Measurements from ENCODE around the gene TRIOBP.
A peak's percentile ranks its signal among the peaks of the same experiment; 100 is the strongest.
"Not testable (repeated sequence)": the region's sequence is repeated elsewhere in the genome, so short reads cannot be mapped to it uniquely, and the experiment has no call there.

TRIOBP gene

GRCh38 chr22:37696260-37696656 is 590 bp upstream of the TRIOBP start:
- Histone ChIP-seq H3K4me1 (ENCODE audit: control insufficient read depth in 2 of 2, insufficient read depth in 2 of 2, low read length in 2 of 2) (peaks cover 9 to 14% of the 10 kb centered on the region in 2 donors), H3K4me3 (ENCODE audit: low read length in 2 of 2) (peak overlapping the region; percentile 29 to 57), H3K36me3 (ENCODE audit: control insufficient read depth in 2 of 2, insufficient read depth in 2 of 2, low read length in 2 of 2) (peaks cover 18 to 28% of the 10 kb centered on the region in 2 donors)
- H3K9ac ChIP-seq (ENCODE audit: low read depth in 1 of 2, low read length in 2 of 2); H3K27ac ChIP-seq (ENCODE audit: low read depth in 2 of 2, low read length in 2 of 2); H3K27me3 ChIP-seq (ENCODE audit: control insufficient read depth in 2 of 2, insufficient read depth in 2 of 2, low read length in 2 of 2); H3K9me3 ChIP-seq (ENCODE audit: control insufficient read depth in 2 of 2, low read length in 2 of 2): not testable (repeated sequence)

GRCh38 chr22:37697538-37697835 is 639 bp downstream of the TRIOBP start:
- Histone ChIP-seq H3K9me3 (ENCODE audit: control insufficient read depth in 2 of 2, low read length in 2 of 2) (no peaks in the 10 kb centered on the region), H3K9ac (ENCODE audit: low read depth in 1 of 2, low read length in 2 of 2) (no peak overlapping the region), H3K4me3 (ENCODE audit: low read length in 2 of 2) (no peak overlapping the region), H3K4me1 (ENCODE audit: control insufficient read depth in 2 of 2, insufficient read depth in 2 of 2, low read length in 2 of 2) (peaks cover 9 to 14% of the 10 kb centered on the region in 2 donors), H3K36me3 (ENCODE audit: control insufficient read depth in 2 of 2, insufficient read depth in 2 of 2, low read length in 2 of 2) (peaks cover 10 to 17% of the 10 kb centered on the region in 2 donors), H3K27me3 (ENCODE audit: control insufficient read depth in 2 of 2, insufficient read depth in 2 of 2, low read length in 2 of 2) (no peaks in the 10 kb centered on the region), H3K27ac (ENCODE audit: low read depth in 2 of 2, low read length in 2 of 2) (no peak overlapping the region)

DNA sequence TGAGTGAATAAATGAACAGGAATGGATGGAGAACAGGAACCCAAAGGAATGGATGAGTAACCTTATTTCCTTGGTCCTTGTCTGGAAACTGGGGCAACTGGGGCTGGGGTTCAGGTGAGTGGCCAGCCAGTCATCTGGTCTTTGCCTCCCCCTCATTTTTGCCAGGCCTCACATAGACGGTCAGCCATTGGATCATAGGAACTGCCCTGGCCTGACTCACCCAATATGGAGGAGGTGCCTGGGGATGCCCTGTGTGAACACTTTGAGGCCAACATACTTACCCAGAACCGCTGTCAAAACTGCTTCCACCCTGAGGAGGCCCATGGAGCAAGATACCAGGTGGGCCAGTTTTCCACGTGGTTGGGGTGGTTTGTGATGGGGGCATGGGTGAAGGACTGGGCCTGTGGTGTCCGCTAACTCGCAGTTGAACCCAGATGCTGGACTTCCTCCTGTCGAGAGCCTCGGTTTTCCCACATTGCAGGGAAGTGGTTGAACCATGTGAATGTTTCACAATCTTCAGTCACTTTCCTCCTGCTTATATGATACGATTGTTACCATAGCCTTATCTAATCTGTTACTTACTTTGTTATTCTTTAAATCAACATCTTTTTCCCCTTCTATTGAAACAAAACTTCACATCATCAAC is 4.4 kb downstream of the TRIOBP start:
- Histone ChIP-seq H3K36me3 (ENCODE audit: control insufficient read depth in 2 of 2, insufficient read depth in 2 of 2, low read length in 2 of 2) (no peaks in the 10 kb centered on the region), H3K27me3 (ENCODE audit: control insufficient read depth in 2 of 2, insufficient read depth in 2 of 2, low read length in 2 of 2) (no peaks in the 10 kb centered on the region), H3K9ac (ENCODE audit: low read depth in 1 of 2, low read length in 2 of 2) (no peak overlapping the region), H3K4me1 (ENCODE audit: control insufficient read depth in 2 of 2, insufficient read depth in 2 of 2, low read length in 2 of 2) (peaks cover 7 to 8% of the 10 kb centered on the region in 2 donors), H3K27ac (ENCODE audit: low read depth in 2 of 2, low read length in 2 of 2) (no peak overlapping the region), H3K9me3 (ENCODE audit: control insufficient read depth in 2 of 2, low read length in 2 of 2) (no peaks in the 10 kb centered on the region), H3K4me3 (ENCODE audit: low read length in 2 of 2) (no peak overlapping the region)

DNA sequence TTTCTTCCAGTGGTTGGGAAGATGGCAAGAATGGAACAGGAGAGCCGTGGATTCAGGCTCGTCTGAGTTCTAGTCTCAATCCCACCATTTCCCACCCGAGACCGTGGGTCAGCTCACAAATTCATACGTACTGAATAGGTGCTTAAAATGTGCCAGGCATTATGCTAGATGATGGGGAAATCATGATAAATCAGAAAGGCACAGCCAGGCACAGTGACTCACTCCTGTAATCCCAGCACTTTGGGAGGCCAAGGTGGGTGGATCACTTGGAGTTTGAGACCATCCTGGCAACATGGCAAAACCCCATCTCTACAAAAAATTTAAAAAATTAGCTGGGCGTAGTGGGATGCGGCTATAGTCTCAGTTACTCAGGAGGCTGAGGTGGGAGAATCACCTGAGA is 7.1 kb downstream of the TRIOBP start:
- Histone ChIP-seq H3K9ac (ENCODE audit: low read depth in 1 of 2, low read length in 2 of 2) (no peak overlapping the region), H3K4me1 (ENCODE audit: control insufficient read depth in 2 of 2, insufficient read depth in 2 of 2, low read length in 2 of 2) (no peaks in the 10 kb centered on the region), H3K4me3 (ENCODE audit: low read length in 2 of 2) (no peak overlapping the region), H3K27ac (ENCODE audit: low read depth in 2 of 2, low read length in 2 of 2) (no peak overlapping the region), H3K27me3 (ENCODE audit: control insufficient read depth in 2 of 2, insufficient read depth in 2 of 2, low read length in 2 of 2) (no peaks in the 10 kb centered on the region), H3K9me3 (ENCODE audit: control insufficient read depth in 2 of 2, low read length in 2 of 2) (no peaks in the 10 kb centered on the region), H3K36me3 (ENCODE audit: control insufficient read depth in 2 of 2, insufficient read depth in 2 of 2, low read length in 2 of 2) (no peaks in the 10 kb centered on the region)

DNA sequence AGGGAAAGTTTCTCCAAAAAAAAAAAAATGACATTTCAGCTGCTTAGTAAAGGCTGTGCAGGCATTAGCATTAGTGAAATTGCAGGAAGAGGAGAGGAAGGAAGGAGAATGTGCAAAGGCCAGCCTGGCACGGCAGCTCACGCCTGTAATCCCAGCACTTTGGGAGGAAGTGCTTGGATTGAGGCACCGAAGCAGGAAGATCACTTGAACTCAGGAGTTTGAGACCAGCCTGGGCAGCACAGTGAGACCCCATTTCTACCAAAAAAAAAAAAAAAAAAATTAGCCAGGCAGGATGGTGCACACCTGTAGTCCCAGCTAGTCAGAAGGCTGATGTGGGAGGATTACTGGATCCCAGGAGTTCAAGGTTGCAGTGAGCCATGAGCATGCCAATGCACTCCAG is 7.8 kb downstream of the TRIOBP start:
- no peaks in the 10 kb centered on the region for H3K9me3 ChIP-seq (ENCODE audit: control insufficient read depth in 2 of 2, low read length in 2 of 2)
- H3K27ac ChIP-seq (ENCODE audit: low read depth in 2 of 2, low read length in 2 of 2): no peak overlapping the region
- H3K36me3 ChIP-seq (ENCODE audit: control insufficient read depth in 2 of 2, insufficient read depth in 2 of 2, low read length in 2 of 2): no peaks in the 10 kb centered on the region
- no peaks in the 10 kb centered on the region for H3K27me3 ChIP-seq (ENCODE audit: control insufficient read depth in 2 of 2, insufficient read depth in 2 of 2, low read length in 2 of 2)
- no peak overlapping the region for H3K9ac ChIP-seq (ENCODE audit: low read depth in 1 of 2, low read length in 2 of 2)
- H3K4me3 ChIP-seq (ENCODE audit: low read length in 2 of 2): no peak overlapping the region
- no peaks in the 10 kb centered on the region for H3K4me1 ChIP-seq (ENCODE audit: control insufficient read depth in 2 of 2, insufficient read depth in 2 of 2, low read length in 2 of 2)

DNA sequence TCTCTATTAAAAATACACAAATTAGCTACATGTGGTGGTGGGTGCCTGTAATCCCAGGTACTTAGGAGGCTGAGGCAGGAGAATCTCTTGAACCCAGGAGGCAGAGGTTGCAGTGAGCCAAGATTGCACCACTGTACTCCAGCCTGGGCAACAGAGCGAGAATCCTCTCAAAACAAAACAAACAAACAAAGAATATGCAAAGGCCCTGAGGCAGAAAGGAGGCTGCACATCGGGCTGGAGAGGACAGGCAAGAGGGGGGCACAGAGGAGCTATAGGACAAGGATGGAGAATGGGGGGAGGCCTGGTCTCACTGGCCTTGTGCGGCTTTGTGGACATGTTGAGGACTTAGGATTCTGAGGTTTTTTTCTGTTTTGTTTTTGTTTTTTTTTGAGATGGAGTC is 8.4 kb downstream of the TRIOBP start:
- Histone ChIP-seq H3K4me3 (ENCODE audit: low read length in 2 of 2) (no peak overlapping the region), H3K4me1 (ENCODE audit: control insufficient read depth in 2 of 2, insufficient read depth in 2 of 2, low read length in 2 of 2) (no peaks in the 10 kb centered on the region), H3K9me3 (ENCODE audit: control insufficient read depth in 2 of 2, low read length in 2 of 2) (no peaks in the 10 kb centered on the region), H3K27me3 (ENCODE audit: control insufficient read depth in 2 of 2, insufficient read depth in 2 of 2, low read length in 2 of 2) (no peaks in the 10 kb centered on the region), H3K27ac (ENCODE audit: low read depth in 2 of 2, low read length in 2 of 2) (no peak overlapping the region), H3K36me3 (ENCODE audit: control insufficient read depth in 2 of 2, insufficient read depth in 2 of 2, low read length in 2 of 2) (no peaks in the 10 kb centered on the region), H3K9ac (ENCODE audit: low read depth in 1 of 2, low read length in 2 of 2) (no peak overlapping the region)

GRCh38 chr22:37708580-37709444 is 12.0 kb downstream of the TRIOBP start:
- no peak overlapping the region for H3K9ac ChIP-seq (ENCODE audit: low read depth in 1 of 2, low read length in 2 of 2)
- no peaks in the 10 kb centered on the region for H3K27me3 ChIP-seq (ENCODE audit: control insufficient read depth in 2 of 2, insufficient read depth in 2 of 2, low read length in 2 of 2)
- H3K36me3 ChIP-seq (ENCODE audit: control insufficient read depth in 2 of 2, insufficient read depth in 2 of 2, low read length in 2 of 2): no peaks in the 10 kb centered on the region
- no peaks in the 10 kb centered on the region for H3K9me3 ChIP-seq (ENCODE audit: control insufficient read depth in 2 of 2, low read length in 2 of 2)
- H3K4me3 ChIP-seq (ENCODE audit: low read length in 2 of 2): no peak overlapping the region
- H3K27ac ChIP-seq (ENCODE audit: low read depth in 2 of 2, low read length in 2 of 2): no peak overlapping the region
- H3K4me1 ChIP-seq (ENCODE audit: control insufficient read depth in 2 of 2, insufficient read depth in 2 of 2, low read length in 2 of 2): peaks cover 0 to 6% of the 10 kb centered on the region in 2 donors

- H3K4me1 ChIP-seq (ENCODE audit: control insufficient read depth in 2 of 2, insufficient read depth in 2 of 2, low read length in 2 of 2): peaks cover 0 to 6% of the 10 kb centered on the region in 2 donors
- no peak overlapping the region for H3K9ac ChIP-seq (ENCODE audit: low read depth in 1 of 2, low read length in 2 of 2)
- no peaks in the 10 kb centered on the region for H3K9me3 ChIP-seq (ENCODE audit: control insufficient read depth in 2 of 2, low read length in 2 of 2)
- no peak overlapping the region for H3K4me3 ChIP-seq (ENCODE audit: low read length in 2 of 2)
- H3K27ac ChIP-seq (ENCODE audit: low read depth in 2 of 2, low read length in 2 of 2): no peak overlapping the region
- H3K36me3 ChIP-seq (ENCODE audit: control insufficient read depth in 2 of 2, insufficient read depth in 2 of 2, low read length in 2 of 2): no peaks in the 10 kb centered on the region
- H3K27me3 ChIP-seq (ENCODE audit: control insufficient read depth in 2 of 2, insufficient read depth in 2 of 2, low read length in 2 of 2): no peaks in the 10 kb centered on the region
These were observed 12.6 kb downstream of the TRIOBP start for GRCh38 chr22:37709445-37709765.

DNA sequence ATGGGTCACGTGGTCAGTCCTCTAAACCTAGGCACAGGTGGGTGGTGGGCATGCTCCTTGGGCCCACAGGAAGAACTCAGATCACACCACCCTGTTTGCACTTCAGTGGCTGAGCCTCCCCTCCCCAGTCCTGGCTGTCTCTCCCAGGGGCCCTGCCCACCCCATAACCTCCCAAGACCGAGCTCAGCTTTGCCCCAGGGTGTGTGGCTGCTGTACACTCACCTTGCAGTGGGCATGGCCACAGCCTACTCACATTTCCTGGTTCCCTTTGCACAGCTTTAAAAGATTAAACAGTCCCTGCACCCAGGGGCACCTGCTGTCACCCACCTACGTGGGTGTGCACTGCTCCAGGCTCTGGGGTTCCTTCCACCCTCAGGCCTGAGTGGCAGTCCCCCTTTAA is 13.8 kb downstream of the TRIOBP start:
- Histone ChIP-seq H3K36me3 (ENCODE audit: control insufficient read depth in 2 of 2, insufficient read depth in 2 of 2, low read length in 2 of 2) (no peaks in the 10 kb centered on the region), H3K4me3 (ENCODE audit: low read length in 2 of 2) (no peak overlapping the region), H3K4me1 (ENCODE audit: control insufficient read depth in 2 of 2, insufficient read depth in 2 of 2, low read length in 2 of 2) (peaks cover 0 to 6% of the 10 kb centered on the region in 2 donors), H3K27me3 (ENCODE audit: control insufficient read depth in 2 of 2, insufficient read depth in 2 of 2, low read length in 2 of 2) (no peaks in the 10 kb centered on the region), H3K27ac (ENCODE audit: low read depth in 2 of 2, low read length in 2 of 2) (no peak overlapping the region), H3K9me3 (ENCODE audit: control insufficient read depth in 2 of 2, low read length in 2 of 2) (no peaks in the 10 kb centered on the region), H3K9ac (ENCODE audit: low read depth in 1 of 2, low read length in 2 of 2) (no peak overlapping the region)

- no peak overlapping the region for H3K27ac ChIP-seq (ENCODE audit: low read depth in 2 of 2, low read length in 2 of 2)
These were observed 14.6 kb downstream of the TRIOBP start for GRCh38 chr22:37711490-37711889.

More at GRCh38 chr22:37711490-37711889, 14.6 kb downstream of the TRIOBP start:
- Histone ChIP-seq H3K27me3 (ENCODE audit: control insufficient read depth in 2 of 2, insufficient read depth in 2 of 2, low read length in 2 of 2) (no peaks in the 10 kb centered on the region), H3K4me3 (ENCODE audit: low read length in 2 of 2) (no peak overlapping the region), H3K36me3 (ENCODE audit: control insufficient read depth in 2 of 2, insufficient read depth in 2 of 2, low read length in 2 of 2) (no peaks in the 10 kb centered on the region), H3K4me1 (ENCODE audit: control insufficient read depth in 2 of 2, insufficient read depth in 2 of 2, low read length in 2 of 2) (peaks cover 0 to 6% of the 10 kb centered on the region in 2 donors), H3K9me3 (ENCODE audit: control insufficient read depth in 2 of 2, low read length in 2 of 2) (no peaks in the 10 kb centered on the region), H3K9ac (ENCODE audit: low read depth in 1 of 2, low read length in 2 of 2) (no peak overlapping the region)
